ENCODE data around the gene NEBL.

NEBL gene

DNA sequence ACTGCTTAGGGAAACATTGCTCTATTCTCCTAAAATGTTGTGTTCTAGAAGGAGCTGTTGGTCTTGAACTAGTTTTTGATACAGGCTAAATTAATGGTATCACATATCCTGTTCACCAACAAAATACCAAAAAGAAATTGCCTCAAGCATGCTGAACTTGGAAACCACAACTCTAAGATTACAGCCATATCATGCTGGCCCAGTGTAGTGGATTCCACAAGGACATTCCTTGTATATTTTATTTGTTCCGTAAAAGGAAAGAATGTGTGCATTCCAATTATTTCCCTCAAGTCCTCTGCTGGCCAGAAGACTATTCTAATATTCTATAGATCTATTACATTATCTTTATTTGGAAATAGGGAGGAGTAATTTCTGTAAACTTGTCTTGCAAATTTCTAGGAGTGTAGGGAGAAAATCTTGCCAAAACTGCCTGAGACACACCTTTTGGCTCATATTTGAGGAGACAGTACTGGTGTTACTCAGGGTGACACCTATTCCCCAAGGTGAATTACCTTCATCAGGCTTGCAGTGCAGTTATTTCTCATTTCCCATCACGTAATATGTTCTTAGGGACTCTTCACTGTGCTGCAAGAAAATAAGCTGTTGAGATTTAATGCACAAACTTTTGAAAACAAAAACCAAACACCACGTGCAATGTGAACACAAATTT lies 1.9 kb upstream of the NEBL start:
- peak; percentile 62 for DNase-seq
- no peaks in the 10 kb centered on the region for H3K27me3 ChIP-seq (replicated peaks)
- no peak overlapping the region for H3K4me3 ChIP-seq (ENCODE audit: low read depth, low read length)
- in situ Hi-C loops (cut with HindIII; ENCODE audit: low pct_ligation_motif_present, low sequenced_read_pairs), result no loop called here
- TF ChIP-seq, protein P1, sequence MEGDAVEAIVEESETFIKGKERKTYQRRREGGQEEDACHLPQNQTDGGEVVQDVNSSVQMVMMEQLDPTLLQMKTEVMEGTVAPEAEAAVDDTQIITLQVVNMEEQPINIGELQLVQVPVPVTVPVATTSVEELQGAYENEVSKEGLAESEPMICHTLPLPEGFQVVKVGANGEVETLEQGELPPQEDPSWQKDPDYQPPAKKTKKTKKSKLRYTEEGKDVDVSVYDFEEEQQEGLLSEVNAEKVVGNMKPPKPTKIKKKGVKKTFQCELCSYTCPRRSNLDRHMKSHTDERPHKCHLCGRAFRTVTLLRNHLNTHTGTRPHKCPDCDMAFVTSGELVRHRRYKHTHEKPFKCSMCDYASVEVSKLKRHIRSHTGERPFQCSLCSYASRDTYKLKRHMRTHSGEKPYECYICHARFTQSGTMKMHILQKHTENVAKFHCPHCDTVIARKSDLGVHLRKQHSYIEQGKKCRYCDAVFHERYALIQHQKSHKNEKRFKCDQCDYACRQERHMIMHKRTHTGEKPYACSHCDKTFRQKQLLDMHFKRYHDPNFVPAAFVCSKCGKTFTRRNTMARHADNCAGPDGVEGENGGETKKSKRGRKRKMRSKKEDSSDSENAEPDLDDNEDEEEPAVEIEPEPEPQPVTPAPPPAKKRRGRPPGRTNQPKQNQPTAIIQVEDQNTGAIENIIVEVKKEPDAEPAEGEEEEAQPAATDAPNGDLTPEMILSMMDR (IDR thresholded peaks at IDR 0.05; ENCODE audit: low read depth, low read length, missing control alignments), result no peak
- H3K27ac ChIP-seq, result no peak overlapping the region
- H3K36me3 ChIP-seq (replicated peaks), result no peaks in the 10 kb centered on the region

DNA sequence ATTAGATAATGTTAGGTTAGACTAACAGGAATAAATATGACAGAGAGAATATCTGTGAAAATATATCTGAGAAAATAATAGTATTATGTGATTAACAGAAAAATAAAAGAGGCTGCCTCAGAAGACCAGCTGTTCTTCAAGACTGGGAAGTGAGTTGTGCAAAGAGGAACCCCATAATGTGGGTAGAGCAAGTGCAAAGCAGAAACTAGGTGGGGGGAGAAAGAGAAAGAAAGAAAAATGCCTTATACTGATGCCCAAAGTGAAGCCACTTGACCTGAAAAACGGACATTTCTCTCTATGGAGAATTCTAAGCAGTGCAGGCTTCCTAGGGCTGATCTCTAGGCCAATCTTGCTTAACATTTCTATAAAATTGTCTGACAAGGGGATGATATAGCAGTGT lies 3.8 kb downstream of the NEBL start:
- Histone ChIP-seq H3K4me3 (ENCODE audit: low read depth, low read length) (no peak overlapping the region), H3K27ac (no peak overlapping the region), H3K27me3 (replicated peaks) (no peaks in the 10 kb centered on the region), H3K36me3 (replicated peaks) (no peaks in the 10 kb centered on the region)
- TF ChIP-seq, protein P1 (IDR thresholded peaks at IDR 0.05; ENCODE audit: low read depth, low read length, missing control alignments), result no peak
- in situ Hi-C loops (cut with HindIII; ENCODE audit: low pct_ligation_motif_present, low sequenced_read_pairs), result no loop called here
- DNase-seq, result no peak

DNA sequence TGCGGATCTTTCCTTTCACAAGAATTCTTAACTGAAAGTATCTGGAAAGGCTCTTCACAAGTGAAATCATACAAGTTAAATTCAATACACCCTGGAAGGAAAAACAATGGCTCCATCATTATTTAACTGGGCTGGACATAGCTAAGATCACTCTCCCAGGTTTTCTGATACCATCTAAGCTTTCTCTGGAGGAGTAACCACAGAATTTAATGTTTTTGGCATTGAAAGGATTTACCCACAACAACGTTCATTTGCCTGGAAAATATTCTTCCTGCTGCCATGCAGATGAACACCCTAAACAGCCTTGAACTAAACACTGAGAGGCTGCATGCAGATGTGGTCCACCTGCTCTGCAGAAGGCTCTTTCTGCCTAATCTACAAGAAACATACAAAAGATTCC lies 4.3 kb downstream of the NEBL start:
- Histone ChIP-seq H3K27me3 (replicated peaks) (no peaks in the 10 kb centered on the region), H3K27ac (no peak overlapping the region), H3K4me3 (ENCODE audit: low read depth, low read length) (no peak overlapping the region), H3K36me3 (replicated peaks) (no peaks in the 10 kb centered on the region)
- in situ Hi-C loops (cut with HindIII; ENCODE audit: low pct_ligation_motif_present, low sequenced_read_pairs), result no loop called here
- no peak for DNase-seq
- TF ChIP-seq, protein P1 (IDR thresholded peaks at IDR 0.05; ENCODE audit: low read depth, low read length, missing control alignments), result no peak

GRCh38 chr10:20892011-20892585 lies 5.0 kb downstream of the NEBL start:
- TF ChIP-seq, protein P1 (IDR thresholded peaks at IDR 0.05; ENCODE audit: low read depth, low read length, missing control alignments), result no peak
- in situ Hi-C loops (cut with HindIII; ENCODE audit: low pct_ligation_motif_present, low sequenced_read_pairs), result no loop called here

GRCh38 chr10:20891338-20891714 lies 5.8 kb downstream of the NEBL start:
- peak; percentile 89 for DNase-seq
- no peak overlapping the region for H3K4me3 ChIP-seq (ENCODE audit: low read depth, low read length)
- H3K36me3 ChIP-seq (replicated peaks), result no peaks in the 10 kb centered on the region
- TF ChIP-seq, protein P1 (IDR thresholded peaks at IDR 0.05; ENCODE audit: low read depth, low read length, missing control alignments), result no peak
- H3K27me3 ChIP-seq (replicated peaks), result no peaks in the 10 kb centered on the region
- peak overlapping the region; percentile 69 for H3K27ac ChIP-seq
- in situ Hi-C loops (cut with HindIII; ENCODE audit: low pct_ligation_motif_present, low sequenced_read_pairs), result no loop called here

More at GRCh38 chr10:20892011-20892585, 5.0 kb downstream of the NEBL start:
- H3K27ac ChIP-seq, result peak overlapping the region; percentile 63
- H3K27me3 ChIP-seq (replicated peaks), result no peaks in the 10 kb centered on the region
- H3K4me3 ChIP-seq (ENCODE audit: low read depth, low read length), result no peak overlapping the region
- no peak for DNase-seq
- no peaks in the 10 kb centered on the region for H3K36me3 ChIP-seq (replicated peaks)

All from brain microvascular endothelial cell (primary cell).